ENCODE results near the gene VILL.
A peak's percentile ranks its signal among the peaks of the same experiment; 100 is the strongest.
"Not testable (repeated sequence)": the region's sequence is repeated elsewhere in the genome, so short reads cannot be mapped to it uniquely, and the experiment has no call there.

The VILL gene

DNA sequence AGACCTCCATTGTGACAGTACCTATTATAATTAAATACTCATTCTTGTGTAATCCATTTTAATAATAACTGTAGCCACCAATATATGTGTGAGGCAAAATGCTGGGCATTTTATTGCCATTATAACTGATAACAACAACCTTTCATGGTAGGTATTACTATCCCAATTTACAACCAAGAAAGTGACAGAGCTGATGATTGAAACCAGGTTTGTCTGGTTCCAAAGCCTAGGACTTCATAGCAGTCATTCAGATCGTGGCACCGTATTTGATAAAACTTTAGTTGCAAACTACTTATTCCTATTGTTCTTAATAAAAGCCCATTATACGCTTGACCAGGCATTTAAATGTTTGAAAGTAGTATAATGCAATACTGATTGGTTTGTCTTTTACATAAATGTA is 26.4 kb upstream of the VILL start:
- DNase-seq: no peak

DNA sequence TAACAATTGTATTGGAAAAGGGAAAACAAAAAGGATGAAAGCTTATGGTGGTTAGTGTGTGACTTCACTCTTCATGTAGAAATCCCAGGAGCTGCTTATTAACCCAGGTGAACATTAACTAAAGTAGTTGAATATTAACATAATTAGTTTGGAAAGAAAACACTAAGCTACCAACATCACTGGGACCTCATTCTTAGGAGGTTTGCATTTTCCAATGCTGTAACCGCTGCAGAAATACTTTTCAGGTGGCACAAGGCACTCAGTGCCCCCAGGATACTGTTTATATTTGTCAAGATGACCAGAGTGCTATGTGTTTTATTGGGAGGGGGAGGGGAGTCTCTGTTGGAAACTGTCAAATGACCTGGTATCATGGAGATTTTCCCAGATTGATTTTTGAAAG is 25.9 kb upstream of the VILL start:
- DNase-seq: no peak

DNA sequence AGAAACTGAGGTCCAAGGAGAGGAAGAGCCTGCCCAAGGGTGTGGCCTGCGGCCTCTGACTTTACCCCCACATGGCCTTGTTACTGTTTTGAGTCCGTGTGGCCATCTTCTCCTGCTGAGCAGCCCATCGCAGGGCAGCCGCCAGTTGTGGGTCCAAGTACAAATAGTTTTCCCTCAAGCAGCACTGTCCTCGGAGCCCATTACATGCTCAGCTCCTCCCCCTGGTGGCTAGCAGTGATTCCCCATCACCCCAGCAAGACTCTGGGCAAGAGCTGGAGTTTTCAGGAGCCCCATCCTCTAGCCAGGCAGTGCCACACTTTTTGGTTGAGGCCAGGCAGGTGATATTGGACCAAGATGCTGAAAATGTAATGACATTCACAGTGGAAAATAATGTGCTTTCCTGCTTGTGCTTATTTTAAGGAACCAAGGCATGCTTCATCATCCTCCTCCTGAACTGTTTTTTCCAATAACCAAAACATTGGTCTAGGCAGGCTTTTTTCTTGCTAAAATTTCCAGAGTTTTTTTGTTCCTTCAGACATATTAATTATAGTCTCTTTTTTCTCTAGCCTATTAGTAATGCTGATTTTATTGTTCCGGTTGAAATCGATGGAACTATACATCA is 23.2 kb upstream of the VILL start:
- DNase-seq: peak; percentile 74

DNA sequence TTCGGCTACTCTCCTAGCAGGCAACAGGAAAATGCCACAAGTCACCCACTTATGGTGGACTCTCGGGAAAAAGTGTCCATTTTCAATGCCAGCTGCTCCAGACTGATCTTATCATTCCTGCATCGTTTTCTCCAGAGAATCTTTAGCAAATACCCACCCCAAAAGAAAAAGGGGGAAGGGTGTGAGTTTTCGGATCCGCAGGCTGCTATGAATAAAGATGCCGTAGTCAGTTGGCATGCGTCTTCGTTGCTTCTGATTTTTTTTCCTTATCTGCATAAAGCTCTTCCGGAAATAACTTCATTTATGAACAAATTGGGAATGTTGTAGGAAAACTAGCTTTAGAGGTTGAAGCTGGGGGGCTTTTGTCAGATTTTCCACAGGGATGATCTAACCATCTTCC is 22.4 kb upstream of the VILL start:
- no peak for DNase-seq

DNA sequence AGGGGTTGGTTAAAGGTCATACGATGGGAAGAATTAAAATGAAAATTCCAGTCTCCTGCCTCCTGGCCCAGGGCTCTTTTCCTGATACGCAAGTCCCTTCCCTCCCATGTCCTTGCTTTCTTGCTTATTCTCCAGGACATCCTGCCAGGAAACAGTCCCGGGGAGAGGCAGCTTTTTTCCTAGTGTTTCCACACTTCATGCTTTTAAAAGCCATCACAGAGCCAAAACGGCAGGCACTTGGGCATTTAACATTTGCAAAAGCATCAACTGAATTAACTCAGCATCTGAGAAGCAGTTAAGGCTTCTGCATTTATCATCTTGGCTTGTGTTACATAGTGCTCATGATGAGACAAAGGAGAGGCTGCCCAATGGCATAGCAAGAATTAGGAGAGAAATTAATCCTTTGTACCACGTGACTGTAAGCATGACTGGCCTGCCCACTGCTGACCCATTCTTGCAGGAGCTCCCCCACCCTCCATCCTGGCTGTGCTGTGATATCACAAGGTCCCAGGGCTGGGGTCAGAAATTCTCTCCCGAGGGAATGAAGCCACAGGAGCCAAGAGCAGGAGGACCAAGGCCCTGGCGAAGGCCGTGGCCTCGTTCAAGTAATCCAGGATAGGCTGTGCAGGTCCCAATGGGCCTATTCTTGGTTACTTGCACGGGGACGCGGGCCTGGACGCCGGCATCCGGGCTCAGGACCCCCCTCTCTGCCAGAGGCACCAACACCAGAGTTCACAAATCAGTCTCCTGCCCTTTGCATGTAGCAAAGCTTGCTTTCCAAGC is 21.6 kb upstream of the VILL start:
- no peak for DNase-seq

DNA sequence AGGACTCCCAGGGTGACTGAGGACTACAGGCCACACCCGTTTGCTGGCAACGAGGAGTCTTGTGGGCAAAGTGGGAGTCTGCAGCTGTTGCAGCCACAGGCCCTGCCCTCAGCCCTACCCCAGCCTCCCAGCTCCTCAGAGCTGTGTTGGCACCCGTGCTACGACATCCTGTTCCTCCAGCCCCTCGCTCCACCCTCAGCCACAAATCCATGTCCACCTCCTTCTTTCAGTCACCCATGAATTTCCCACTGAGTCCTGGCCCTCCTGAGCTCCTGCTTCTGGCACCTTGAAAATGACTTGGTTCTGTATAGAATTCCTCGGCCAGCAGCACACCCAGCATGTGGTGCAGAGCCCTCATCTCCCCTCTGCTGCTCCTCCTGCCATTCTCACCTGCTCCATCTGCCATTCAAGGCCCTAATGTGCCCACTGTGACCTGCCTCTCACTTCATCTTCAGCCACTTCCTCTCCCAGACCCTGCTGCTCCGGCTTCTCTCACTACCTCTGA is 20.9 kb upstream of the VILL start:
- DNase-seq: no peak

DNA sequence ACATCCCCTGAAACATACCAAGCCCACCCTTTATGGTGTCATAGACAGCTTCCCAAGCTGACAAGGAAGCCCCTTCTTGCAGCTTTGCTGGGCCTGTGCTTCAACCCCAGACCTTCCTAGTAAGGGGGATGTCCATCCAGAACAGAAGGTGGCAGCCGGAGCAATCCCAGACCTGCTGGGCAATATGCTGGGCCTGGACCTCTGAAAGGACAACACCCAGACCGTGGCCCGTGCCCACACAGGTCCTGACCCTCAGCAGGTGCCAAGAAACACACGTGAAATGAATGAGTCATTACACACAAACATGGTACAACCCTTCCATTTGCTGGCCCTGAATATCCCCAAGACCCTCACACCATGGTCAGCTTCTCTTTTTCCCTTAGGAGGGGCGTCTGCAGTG is 19.8 kb upstream of the VILL start:
- no peak for DNase-seq

DNA sequence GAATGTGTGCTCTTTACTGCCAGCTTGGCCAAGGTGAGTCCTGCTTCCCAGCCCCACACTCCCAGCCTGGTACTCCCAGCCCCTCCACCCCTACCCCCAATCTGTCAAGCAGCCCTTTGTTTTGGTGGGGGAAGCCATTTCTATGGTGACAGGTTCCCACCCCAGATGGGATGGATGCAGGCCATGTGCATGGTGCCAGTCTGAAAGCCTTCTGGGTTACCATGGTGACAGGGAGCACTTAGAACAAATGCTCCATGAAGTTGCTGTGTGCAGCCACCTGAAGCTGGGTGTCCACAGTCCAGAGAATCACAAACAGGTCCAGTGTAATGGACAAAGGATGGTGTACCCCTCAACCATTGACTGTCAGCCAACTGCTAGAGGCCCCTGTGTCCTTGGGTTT is 19.1 kb upstream of the VILL start:
- no peak for DNase-seq

DNA sequence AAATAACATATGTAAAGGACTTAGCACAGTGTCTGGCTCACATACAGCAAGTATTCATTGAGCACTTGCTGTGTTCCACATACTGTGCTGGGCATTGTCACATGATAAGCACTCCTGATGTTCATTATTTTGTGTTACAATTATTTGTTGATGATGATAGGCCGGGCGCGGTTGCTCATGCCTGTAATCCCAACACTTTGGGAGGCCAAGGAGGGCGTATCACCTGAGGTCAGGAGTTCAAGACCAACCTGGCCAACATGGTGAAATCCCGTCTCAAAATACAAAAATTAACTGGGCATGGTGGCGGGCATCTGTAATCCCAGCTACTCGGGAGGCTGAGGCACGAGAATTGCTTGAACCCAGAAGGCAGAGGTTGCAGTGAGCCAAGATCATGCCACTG is 18.5 kb upstream of the VILL start:
- not testable (repeated sequence) for DNase-seq

DNA sequence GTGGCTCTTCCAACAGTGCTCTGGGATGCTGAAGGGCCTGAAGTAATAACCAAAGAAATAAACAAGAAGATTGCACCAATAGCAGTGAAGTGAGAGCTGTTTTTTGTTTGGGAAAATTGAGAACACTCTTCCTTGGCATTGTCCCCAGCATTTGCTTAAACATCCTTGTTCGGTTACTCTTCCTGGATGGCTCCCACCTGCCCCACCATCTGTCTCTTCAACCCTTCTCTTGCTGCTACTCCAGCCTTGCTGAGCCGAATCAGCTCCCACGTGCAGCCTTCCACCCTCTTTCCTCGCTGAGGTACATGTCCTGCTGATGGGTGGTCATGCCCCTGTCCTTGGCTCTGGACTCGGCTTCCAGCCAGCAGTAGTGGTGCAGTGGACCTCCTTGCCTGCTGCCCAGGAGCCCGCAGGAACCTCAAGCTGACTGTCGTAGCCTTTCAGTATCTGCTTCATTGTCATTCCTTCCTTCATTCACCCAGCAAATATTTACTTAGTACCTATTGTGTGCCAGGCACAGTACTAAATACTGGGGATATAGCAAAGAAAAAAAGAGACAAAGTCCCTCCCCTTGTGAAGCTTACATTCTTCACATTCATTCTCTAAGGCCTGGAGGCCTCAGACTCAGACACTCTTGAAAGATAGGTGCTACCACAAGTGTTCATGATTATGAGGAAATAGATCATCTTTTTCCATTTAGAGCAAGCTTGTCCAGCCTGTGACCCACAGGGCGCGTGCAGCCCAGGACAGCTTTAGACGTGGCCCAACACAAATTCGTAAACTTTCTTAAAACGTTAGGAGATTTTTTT is 17.1 kb upstream of the VILL start:
- DNase-seq: no peak

DNA sequence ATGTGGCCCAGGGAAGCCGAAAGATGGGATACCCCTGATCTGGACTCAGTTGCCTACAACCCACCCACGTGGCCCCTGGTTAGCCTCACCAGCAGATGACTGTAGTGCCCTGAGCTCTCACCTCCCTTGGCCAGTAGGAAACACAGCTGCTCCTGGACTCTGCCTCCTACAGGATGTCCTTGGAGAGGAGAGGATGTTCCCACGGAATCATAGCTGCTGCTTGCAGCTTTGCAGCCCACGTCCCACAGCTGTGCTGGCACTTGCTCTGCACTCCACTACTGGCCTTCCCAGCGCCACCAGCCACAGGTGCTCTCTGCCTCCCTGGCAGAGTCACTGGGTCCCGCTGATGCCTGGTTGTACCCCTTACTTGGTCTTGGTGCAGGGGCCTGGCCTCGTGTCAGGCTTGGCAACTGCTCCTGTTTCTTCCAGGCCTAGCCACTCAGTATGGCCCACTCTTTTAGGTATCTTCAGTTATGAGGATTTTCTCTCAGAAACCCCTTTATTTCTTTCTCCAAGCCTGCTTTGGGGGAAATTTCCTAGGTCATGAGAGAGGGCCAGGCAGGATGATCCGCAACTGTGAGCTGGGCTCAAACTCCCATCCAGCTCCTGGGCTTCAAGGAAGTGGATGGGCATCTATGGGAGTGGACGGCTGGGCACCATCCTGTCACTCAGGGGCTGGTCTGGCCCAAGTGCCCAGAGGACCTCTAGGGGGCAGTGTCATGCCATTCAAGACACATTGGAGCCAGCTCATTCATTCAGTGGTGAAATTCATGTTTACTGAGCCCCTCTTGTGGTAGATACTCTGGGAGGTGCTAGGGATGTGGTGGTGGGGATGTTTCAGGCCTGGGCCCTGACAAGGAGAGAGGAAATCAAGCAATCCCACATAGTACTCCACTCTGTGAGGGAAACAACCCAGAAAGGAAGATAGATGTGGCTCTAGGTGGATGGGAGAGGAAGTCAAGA is 16.2 kb upstream of the VILL start:
- no peak for DNase-seq

DNA sequence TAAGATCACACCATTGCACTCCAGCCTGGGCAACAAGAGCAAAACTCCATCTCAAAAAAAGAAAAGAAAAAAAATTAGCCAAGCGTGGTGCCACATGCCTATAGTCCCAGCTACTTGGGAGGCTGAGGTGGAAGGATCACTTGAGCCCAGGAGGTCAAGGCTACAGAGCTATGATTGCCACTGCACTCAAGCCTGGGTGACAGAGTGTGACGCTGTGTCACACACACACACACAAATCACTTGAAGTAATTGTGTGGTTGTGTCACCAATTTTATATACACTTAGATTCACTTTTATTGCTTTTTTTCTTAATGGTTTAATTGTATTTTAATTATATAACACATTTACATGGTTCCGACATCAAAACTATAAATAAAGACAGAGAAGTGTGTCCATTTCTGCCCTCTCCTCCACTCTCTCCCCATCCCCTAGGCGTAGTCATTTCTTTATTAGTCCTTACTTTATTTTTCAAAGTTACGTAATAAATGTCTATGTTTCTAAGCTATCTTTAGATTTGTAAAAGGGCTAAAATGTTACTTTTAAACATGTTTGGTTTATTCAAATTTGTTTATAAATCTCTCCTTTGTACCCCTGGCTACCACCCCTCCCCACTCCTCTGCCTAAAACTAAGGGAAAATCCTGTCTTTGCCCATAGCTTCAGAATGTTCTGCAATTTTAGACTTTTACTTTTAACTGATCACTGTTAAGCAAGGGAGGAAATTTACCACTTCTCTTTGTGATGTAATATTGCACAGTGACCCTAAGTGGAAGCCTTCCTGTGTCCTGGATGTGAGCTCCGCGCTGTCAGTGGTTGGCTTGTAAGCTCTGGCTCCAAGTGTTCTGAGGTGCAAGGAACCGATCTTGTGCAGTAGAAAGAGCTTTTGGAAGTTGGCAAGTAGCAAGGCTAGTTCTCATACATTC is 10.8 kb upstream of the VILL start:
- DNase-seq: no peak

DNA sequence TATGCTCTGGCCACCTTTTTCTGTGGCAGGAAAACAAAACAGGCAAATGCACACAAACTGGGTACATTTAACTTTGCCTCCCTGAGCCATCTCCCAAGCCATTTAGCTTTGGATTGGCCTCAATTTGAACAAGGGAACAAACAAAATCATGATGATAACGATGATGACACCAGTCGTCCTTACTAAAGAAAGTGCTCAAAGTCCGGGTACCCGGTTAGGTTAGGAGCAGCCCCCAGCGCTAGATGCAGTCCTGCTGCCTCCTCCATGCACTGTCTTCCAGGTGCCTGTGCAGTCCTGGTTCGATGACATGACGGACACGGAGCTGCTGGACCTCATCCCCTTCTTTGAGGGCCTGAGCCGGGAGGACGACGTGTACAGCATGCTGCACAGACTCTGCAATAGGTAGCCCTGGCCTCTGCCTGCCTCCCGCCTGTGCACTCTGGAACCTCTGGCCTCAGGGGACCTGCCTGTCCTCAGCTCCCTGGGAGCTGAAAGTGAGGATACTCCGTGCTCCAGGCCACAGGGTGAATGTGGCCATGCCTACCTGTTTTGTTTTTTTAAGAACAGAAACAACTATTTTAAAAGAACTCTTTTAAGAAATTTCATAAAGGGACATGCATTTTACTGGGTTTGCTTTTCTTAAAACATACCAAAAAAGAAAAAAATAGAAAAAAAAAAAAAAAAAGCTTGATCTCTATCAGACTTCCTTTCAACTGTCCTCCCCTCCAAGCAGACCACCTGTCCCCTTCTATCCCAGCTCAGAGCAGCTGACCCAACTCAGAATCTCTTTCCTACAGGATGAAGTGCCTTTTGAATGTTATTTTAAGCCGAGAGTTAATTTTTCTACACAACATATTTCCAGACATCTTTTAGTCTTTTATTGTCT is 9.9 kb upstream of the VILL start:
- DNase-seq: no peak

DNA sequence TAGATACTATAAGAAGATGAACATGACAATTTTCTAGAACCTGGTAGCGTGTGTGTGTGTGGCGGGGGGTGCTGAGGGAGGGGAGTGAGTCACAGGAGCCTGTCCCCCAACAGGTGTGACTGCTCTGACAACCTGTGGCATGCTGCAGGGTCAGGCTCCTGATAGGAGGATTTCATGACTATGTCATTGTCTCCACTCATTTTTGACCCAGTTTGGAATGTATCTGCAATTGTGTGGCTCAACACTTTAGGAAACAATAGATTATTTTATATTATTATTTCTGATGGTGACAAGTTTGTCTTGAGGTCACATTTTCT is 9.3 kb upstream of the VILL start:
- DNase-seq: no peak

DNA sequence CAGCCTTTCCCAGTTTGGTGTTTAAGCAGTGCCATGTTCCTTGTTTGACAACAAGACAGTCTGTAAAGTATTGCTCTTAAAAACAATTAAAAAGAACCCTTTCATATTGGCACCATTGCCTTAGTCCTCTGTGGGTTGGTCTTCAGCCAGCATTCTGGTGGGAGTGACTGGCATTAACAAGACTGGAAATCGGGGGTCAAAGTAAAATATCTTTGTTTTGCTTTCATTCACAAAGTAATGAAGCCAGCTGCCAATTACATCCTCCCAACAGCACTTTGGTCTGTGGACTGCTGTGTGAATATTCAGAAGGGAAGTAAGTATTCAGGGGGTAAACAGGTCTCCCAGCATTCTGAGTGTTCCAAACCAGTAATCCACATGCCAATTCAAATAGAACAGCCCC is 8.3 kb upstream of the VILL start:
- no peak for DNase-seq

DNA sequence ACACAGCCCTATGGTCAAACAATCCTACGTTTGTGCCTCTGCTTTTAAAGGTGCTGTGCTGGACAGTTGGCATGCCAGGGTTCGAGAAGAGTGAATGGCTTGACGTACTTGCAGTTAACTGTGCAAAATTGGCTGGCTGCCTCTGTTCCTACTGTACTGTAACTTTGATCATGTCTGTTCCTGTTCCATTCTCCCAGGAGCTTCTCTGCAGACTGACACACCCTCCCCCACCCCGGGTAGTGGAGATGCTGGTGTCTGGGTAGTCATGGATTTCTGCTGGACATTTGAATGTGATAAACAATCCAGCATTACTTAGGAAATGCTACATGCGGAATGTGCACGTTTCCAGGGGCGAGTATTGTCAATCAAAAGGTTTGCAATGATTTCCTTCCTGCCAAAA is 6.5 kb upstream of the VILL start:
- no peak for DNase-seq

DNA sequence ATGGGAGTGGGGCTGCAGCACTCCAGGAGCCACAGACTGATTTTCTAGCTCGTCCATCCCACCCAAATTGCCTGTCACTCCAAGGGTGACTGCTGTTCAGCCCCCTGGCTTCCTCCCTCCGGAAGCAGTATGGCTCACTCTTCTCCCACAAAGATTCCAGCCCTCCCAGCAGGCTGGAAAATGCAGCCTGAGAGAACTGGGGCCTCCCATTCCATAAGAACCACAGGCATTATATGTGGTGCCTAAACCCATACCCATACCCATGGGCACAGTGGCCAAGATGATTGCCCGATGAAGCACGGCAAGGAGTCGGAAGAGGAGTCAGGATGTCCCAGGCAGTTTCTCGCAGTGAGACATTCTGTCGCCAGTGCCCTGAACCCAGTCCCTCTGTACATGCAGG is 6.0 kb upstream of the VILL start:
- no peak for DNase-seq

DNA sequence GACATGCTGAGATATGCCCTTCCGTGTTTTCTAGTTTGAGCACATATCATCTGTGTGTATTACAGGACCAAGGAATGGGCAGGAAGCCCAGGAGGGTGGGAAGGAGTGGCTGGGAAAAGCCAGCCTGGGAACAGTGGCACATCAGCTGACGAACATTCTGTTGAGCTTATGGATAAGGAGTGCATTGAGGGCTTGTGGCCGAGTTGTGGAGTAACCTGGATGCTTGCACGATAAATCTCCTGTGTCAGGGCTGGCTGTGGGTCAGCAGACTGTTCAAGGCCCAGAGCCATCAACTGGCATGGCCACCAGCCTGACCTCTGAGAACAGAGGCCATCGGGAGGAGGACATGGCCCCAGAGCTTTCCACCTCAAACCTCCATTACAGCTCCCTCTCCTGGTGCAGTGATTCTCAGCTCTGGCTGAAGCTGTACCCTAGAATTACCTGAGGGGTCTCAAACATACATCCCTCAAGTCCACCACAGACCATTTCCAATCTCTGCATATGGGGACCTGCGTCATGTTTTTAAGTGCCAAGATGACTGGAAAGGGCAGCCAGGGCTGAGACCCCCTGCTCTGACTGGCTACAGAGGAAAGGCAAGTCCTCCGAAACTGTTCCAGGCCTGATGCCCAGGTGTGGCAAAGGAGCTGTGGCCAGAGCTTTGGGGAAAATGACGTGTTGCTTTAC is 4.8 kb upstream of the VILL start:
- DNase-seq: peak; percentile 43

DNA sequence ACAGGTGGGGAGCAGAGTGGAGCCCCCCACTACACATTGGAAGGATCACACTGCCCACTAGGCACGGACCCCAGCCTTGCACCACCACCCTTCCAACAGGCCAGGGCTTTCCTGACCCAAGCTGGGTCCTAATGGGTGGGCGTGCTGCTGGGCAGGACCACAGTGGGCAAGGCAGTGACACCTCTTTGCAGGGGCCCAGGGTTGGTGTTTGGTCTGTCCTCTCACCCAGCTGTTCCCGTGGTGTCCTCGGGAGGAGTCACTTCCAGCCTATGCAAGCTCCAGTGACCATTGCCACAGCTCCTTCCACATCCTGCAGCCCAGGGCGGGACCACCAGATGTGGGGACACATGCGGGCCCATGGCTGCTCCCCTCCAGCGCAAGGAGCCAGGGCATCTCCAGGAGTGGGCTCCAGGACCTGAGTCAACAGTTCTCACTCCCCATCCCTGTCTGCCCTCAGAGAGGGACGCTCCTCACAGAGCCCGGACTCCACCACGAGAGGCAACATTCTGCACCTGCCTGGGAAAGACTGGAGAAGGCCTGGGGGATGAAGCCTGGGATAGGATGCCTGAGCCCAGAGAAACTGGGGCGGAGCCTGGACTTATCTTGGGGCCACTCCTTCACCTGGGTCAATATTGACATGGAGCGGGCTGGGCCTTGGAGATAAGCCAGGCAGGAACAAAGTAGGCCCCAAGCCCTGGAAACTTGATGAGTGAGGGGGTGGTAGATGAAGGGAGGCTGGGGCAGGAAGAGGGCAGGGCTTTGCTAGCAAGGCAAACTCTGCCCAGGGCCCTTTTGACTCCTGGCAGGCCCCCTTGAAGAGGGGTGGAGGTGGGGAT is 3.9 kb upstream of the VILL start:
- peak; percentile 45 for DNase-seq

Data from right forelimb (tissue), 1 donor.